HepG2 (cell line): ENCODE data around the gene PRMT2. TPM values are rescaled to one million over a fixed set of nuclear protein-coding genes. Genes with fewer than 3 reads are reported as not detected.

Source experiments
- ATAC-seq: fragments of 200-7000 bp; cut with Tn5 transposase; 3 replicates; pipeline ENCODE4 v1.9.1; 2020; ENCODE audit warnings: mild to moderate bottlenecking, moderate library complexity
- BruUV-seq: library from RNA; stranded (reverse); fragments of 400-500 nt; replicated peaks from 2 replicates; lab custom pipeline; 2021; lab: Mats Ljungman, UMichigan
- CTCF ChIA-PET: fragments of 300-600 bp; formaldehyde crosslinking; extraction: SDS; loops from one replicate; lab custom pipeline; 2021; ENCODE audit warnings: low total read pairs, inconsistent platforms, low intra/inter-chr PET ratio; lab: Yijun Ruan, JAX
- POLR2A ChIA-PET: fragments of 350-600 bp; sonication (Branson Sonifier 250); formaldehyde crosslinking; loops from one replicate; lab custom pipeline; 2020; ENCODE audit warnings: antibody characterized with exemption, inconsistent platforms; lab: Yijun Ruan, JAX
- DNase-seq: peaks from one replicate; pipeline ENCODE4 v3.0.0-alpha.2; 2015; ENCODE audit warnings: low spot score
- FAIRE-seq: peaks from 3 replicates; lab custom pipeline; 2011; peaks lifted over from hg19 to GRCh38; lab: Jason Lieb, UNC
- H2AFZ ChIP-seq: one replicate; pipeline ENCODE4 v1.6.1; 2011; ENCODE audit warnings: low read length, inconsistent platforms
- H3K27ac ChIP-seq: fragments of 300-600 bp; 3 replicates; pipeline ENCODE4 v1.8.0; 2011; ENCODE audit warnings: mixed run types, mild to moderate bottlenecking, mixed read lengths, low read length, inconsistent platforms; ENCODE audit not compliant: insufficient read depth; ENCODE audit errors: extremely low read length
- H3K27me3 ChIP-seq, 2 experiments: fragments of 200-600 bp in 1 of 2; 2 replicates in 1 of 2; 3 replicates in 1 of 2; pipeline versions ENCODE4 v1.6.0 to v1.8.0; 2011; ENCODE audit warnings: low read length in 2 of 2, mild to moderate bottlenecking in 2 of 2, moderate library complexity in 2 of 2, inconsistent platforms in 1 of 2; ENCODE audit not compliant: insufficient read depth in 2 of 2, control insufficient read depth in 1 of 2
- H3K36me3 ChIP-seq, 2 experiments: fragments of 200-600 bp in 1 of 2; replicated peaks in 1 of 2; 2 replicates in 1 of 2; 3 replicates in 1 of 2; pipeline versions ENCODE4 v1.5.1 to v1.8.0; 2011; ENCODE audit warnings: low read length in 2 of 2, inconsistent platforms in 1 of 2; ENCODE audit not compliant: insufficient read depth in 2 of 2, control insufficient read depth in 1 of 2
- H3K4me1 ChIP-seq: 2 replicates; pipeline ENCODE4 v1.5.1; 2012; ENCODE audit warnings: low read length, inconsistent platforms; ENCODE audit not compliant: insufficient read depth
- H3K4me2 ChIP-seq: 2 replicates; pipeline ENCODE4 v1.6.0; 2011; ENCODE audit warnings: low read depth, low read length, inconsistent platforms
- H3K4me3 ChIP-seq, 3 experiments: fragments of 200-600 bp in 1 of 3; sonication (generic), shearing (Covaris generic) in 1 of 3; replicated peaks in 1 of 3; 2 replicates each; pipeline ENCODE4 v1.5.1; 2011 to 2016; ENCODE audit warnings: low read length in 3 of 3, inconsistent platforms in 2 of 3, low read depth in 2 of 3, mild to moderate bottlenecking in 2 of 3, control low read depth in 1 of 3, mixed read lengths in 1 of 3; ENCODE audit not compliant: insufficient read depth in 1 of 3
- H3K79me2 ChIP-seq: one replicate; pipeline ENCODE4 v1.6.1; 2011; ENCODE audit warnings: low read length, inconsistent platforms; ENCODE audit not compliant: insufficient read depth
- H3K9ac ChIP-seq: 2 replicates; pipeline ENCODE4 v1.6.0; 2011; ENCODE audit warnings: mild to moderate bottlenecking, low read depth, low read length, inconsistent platforms; ENCODE audit not compliant: insufficient read depth
- H3K9me3 ChIP-seq: 2 replicates; pipeline ENCODE4 v1.5.1; 2012; ENCODE audit warnings: mild to moderate bottlenecking, low read length
- H4K20me1 ChIP-seq: 2 replicates; pipeline ENCODE4 v1.6.0; 2011; ENCODE audit warnings: inconsistent platforms, mild to moderate bottlenecking, low read length, moderate library complexity; ENCODE audit not compliant: insufficient read depth
- PAF1 ChIP-seq: IDR thresholded peaks from 2 replicates; pipeline ENCODE4 v1.6.1; 2016; ENCODE audit warnings: missing genetic modification reagents, missing compliant biosample characterization
- SIX4 ChIP-seq: sonication (generic); formaldehyde crosslinking; IDR thresholded peaks from 2 replicates; pipeline ENCODE4 v1.4.0; 2020; ENCODE audit warnings: missing genetic modification reagents
- YEATS4 ChIP-seq: sonication (generic); formaldehyde crosslinking; IDR thresholded peaks from 2 replicates; pipeline ENCODE4 v1.4.0; 2020; ENCODE audit warnings: missing genetic modification reagents, borderline replicate concordance
- ZBTB10 ChIP-seq: sonication (generic); formaldehyde crosslinking; IDR thresholded peaks from 2 replicates; pipeline ENCODE4 v1.4.0; 2020; ENCODE audit warnings: missing genetic modification reagents, borderline replicate concordance
- ZNF431 ChIP-seq: sonication (generic); formaldehyde crosslinking; IDR thresholded peaks from 2 replicates; pipeline ENCODE4 v1.9.0; 2022; ENCODE audit warnings: missing genetic modification reagents, low read depth, mild to moderate bottlenecking, borderline replicate concordance
- ZNF720 ChIP-seq: sonication (generic); formaldehyde crosslinking; IDR thresholded peaks from 2 replicates; pipeline ENCODE4 v1.4.0; 2020; ENCODE audit warnings: missing genetic modification reagents
- WGBS: methylation state at CpG from one replicate; pipeline ENCODE4 v1.1.6; 2017; ENCODE audit warnings: low lambda C conversion rate; 5-methylcytosine and 5-hydroxymethylcytosine counted together
- in situ Hi-C: cut with HindIII; loops from 2 replicates; pipeline ENCODE4 v1.10.0; 2017; ENCODE audit warnings: low pct_unique_long_range_greater_than_20kb; ENCODE audit not compliant: extremely low pct_ligation_motif_present
- intact Hi-C: fragments of 100-400 bp; cut with micrococcal nuclease; formaldehyde crosslinking; loops from one replicate; pipeline ENCODE4 v1.10.0; 2022; ENCODE audit not compliant: unreplicated experiment
- polyA plus RNA-seq, 8 experiments: library from polyadenylated mRNA; depleted of rRNA in 3 of 8; stranded (reverse) in 7 of 8; unstranded in 1 of 8; fragments of >200 nt; fragmentation: Illumina TruSeq in 4 of 8; extraction: Trizol in 4 of 8; gene quantifications; 2 replicates each; pipeline versions ENCODE4 v1.2.1 to v1.2.3, GENCODE V29; 2011 to 2016; ENCODE audit warnings: low read depth in 4 of 8, missing spikeins in 1 of 8, mixed read lengths in 1 of 8; ENCODE audit not compliant: insufficient read depth in 1 of 8
- total RNA-seq, 5 experiments: library from RNA; depleted of rRNA; stranded (reverse); fragments of >200 nt; fragmentation: Illumina TruSeq; extraction: Trizol; gene quantifications; 2 replicates each; pipeline ENCODE4 v1.2.3, GENCODE V29; 2016; ENCODE audit warnings: low read depth in 1 of 5

The PRMT2 gene
- total and polyA plus RNA-seq, 2 of the 13 experiments (the other 11 are each of a cell fraction or from before 2014, with no cell fraction given), result 54.4 to 78.8 TPM

- Histone ChIP-seq H3K4me3 (no peak overlapping the region), H3K9me3 (peaks cover 13% of the 10 kb centered on the region; the same call in 1 of the 2 replicates), H3K79me2 (no peaks in the 10 kb centered on the region), H3K36me3 (no peaks in the 10 kb centered on the region), H3K27me3 (no peaks in the 10 kb centered on the region), H3K4me2 (no peak overlapping the region), H3K27ac (no peak overlapping the region), H3K4me1 (peaks cover 20% of the 10 kb centered on the region), H2AFZ (no peak overlapping the region), H4K20me1 (no peaks in the 10 kb centered on the region), H3K9ac (no peak overlapping the region)
- whole genome bisulfite sequencing, result 73% methylated on average over 7 of the region's 8 CpGs
- no peak for DNase-seq
- POLR2A ChIA-PET, result interaction anchor here (1.3 kb wide), 1 partner anchor 41 kb away, joined by 3 read pairs; the partner anchor contains the start of gene PRMT2
- no peak for FAIRE-seq
- no TSS peak for BruUV-seq
- in situ Hi-C loops, result no loop called here
- CTCF ChIA-PET, result no interaction called here
- intact Hi-C loops, result no loop called here
- TF ChIP-seq PAF1, result no peak
- no peak for TF ChIP-seq ZBTB10
- no peak for ATAC-seq
These were observed 41.2 kb upstream of the PRMT2 start for GRCh38 chr21:46594276-46594675.

GRCh38 chr21:46596201-46596600, 39.3 kb upstream of the PRMT2 start:
- H3K9me3 ChIP-seq, result peaks cover 13% of the 10 kb centered on the region; the same call in 1 of the 2 replicates
- DNase-seq (no peak), FAIRE-seq (no peak), ATAC-seq (no peak)
- BruUV-seq, result no TSS peak
- TF ChIP-seq ZNF431 (CRISPR knock-in tag) (no peak), SIX4 (0 out of 2 replicates have a peak, but pooled peaks have one; percentile 14), ZNF720 (CRISPR knock-in tag) (no peak), YEATS4 (CRISPR knock-in tag) (no peak)
- H3K27ac ChIP-seq, result no peak overlapping the region
- H3K36me3 ChIP-seq, result no peaks in the 10 kb centered on the region
- no peak overlapping the region for H3K9ac ChIP-seq
- peak overlapping the region; percentile 2; the same call in 1 of the 2 replicates for H3K4me2 ChIP-seq
- no peak overlapping the region for H2AFZ ChIP-seq
- ChIA-PET POLR2A (no interaction called here), CTCF (no interaction called here)
- 0% methylated on average over 1 of the region's 1 CpG for WGBS
- intact Hi-C loops, result loop anchor here (2.0 kb wide), 1 partner anchor 13 kb away; no protein-coding TSS in a partner anchor
- no peaks in the 10 kb centered on the region for H4K20me1 ChIP-seq
- H3K79me2 ChIP-seq, result no peaks in the 10 kb centered on the region
- no peaks in the 10 kb centered on the region for H3K27me3 ChIP-seq
- no peak overlapping the region for H3K4me3 ChIP-seq
- H3K4me1 ChIP-seq, result peaks cover 39% of the 10 kb centered on the region
- in situ Hi-C loops, result no loop called here
